Right cardiac atrium (tissue), 5 donors: Measurements from ENCODE around the gene POTEC. TPM values are rescaled to one million over a fixed set of nuclear protein-coding genes. Genes with fewer than 3 reads are reported as not detected.
"Not testable (repeated sequence)": the region's sequence is repeated elsewhere in the genome, so short reads cannot be mapped to it uniquely, and the experiment has no call there.

Experiments used
- ATAC-seq, 2 donors: fragments of 200-7000 bp; cut with Tn5 transposase; one replicate each; pipeline versions ENCODE4 v1.8.0 to v1.9.1; 2020; ENCODE audit warnings: moderate library complexity in 2 of 2, mild to moderate bottlenecking in 1 of 2
- DNase-seq, 3 donors: peaks; one replicate each; pipeline ENCODE4 v3.0.0-alpha.2; 2020
- H3K27ac ChIP-seq: one replicate; pipeline ENCODE4 v1.5.1; 2013; ENCODE audit warnings: mild to moderate bottlenecking, low read length, control low read depth, moderate library complexity
- H3K27me3 ChIP-seq: one replicate; pipeline ENCODE4 v1.6.1; 2013; ENCODE audit not compliant: control insufficient read depth, insufficient read depth
- H3K4me1 ChIP-seq: one replicate; pipeline ENCODE4 v1.6.1; 2013; ENCODE audit warnings: low read length; ENCODE audit not compliant: control insufficient read depth, insufficient read depth
- H3K4me3 ChIP-seq: one replicate; pipeline ENCODE4 v1.5.1; 2013; ENCODE audit warnings: low read length, control low read depth
- H3K9me3 ChIP-seq: one replicate; pipeline ENCODE4 v1.6.1; 2013; ENCODE audit warnings: low read length; ENCODE audit not compliant: control insufficient read depth
- WGBS: extraction: QIAGEN DNeasy Blood & Tissue Kit; methylation state at CpG from one replicate; pipeline ENCODE4 v1.1.7; 2013; 5-methylcytosine and 5-hydroxymethylcytosine counted together
- intact Hi-C, 4 donors: fragments of 100-400 bp; cut with DNase I; formaldehyde crosslinking; loops; one replicate each; pipeline versions ENCODE4 v1.11.0 to v1.14.0; 2022 to 2023
- polyA plus RNA-seq: library from polyadenylated mRNA; stranded (reverse); fragments of 200-250 nt; gene quantifications from one replicate; pipeline ENCODE4 v1.2.3, GENCODE V29; 2013
- total RNA-seq, 4 donors: library from RNA; stranded (reverse); fragmentation: NEBNext Ultra II Directional; extraction: Animal tissue kit (Norgen Biotek cat#: 25700); gene quantifications; one replicate each; pipeline ENCODE4 v1.2.1, GENCODE V29; 2021
- donor health status: healthy with polysubstance abuse.
- donor health status: DM: no; HTN: yes; CAD: no.
- donor health status: DM: no; HTN: no; CAD: no.
- donor health status: DM: no; HTN: yes; CAD: no; lungs with severe emphysema.
- donor health status: DM: yes; HTN: yes; CAD: no.

The POTEC gene
- total and polyA plus RNA-seq, 5 donors = not detected

- DNase-seq, H3K27me3 ChIP-seq, intact Hi-C loops, H3K27ac ChIP-seq, H3K4me3 ChIP-seq, ATAC-seq, H3K4me1 ChIP-seq, H3K9me3 ChIP-seq: not testable (repeated sequence)
- WGBS = 93% methylated on average over 15 of the region's 15 CpGs
Observed at GRCh38 chr18:14475520-14475919, 67.9 kb downstream of the POTEC start.

DNA sequence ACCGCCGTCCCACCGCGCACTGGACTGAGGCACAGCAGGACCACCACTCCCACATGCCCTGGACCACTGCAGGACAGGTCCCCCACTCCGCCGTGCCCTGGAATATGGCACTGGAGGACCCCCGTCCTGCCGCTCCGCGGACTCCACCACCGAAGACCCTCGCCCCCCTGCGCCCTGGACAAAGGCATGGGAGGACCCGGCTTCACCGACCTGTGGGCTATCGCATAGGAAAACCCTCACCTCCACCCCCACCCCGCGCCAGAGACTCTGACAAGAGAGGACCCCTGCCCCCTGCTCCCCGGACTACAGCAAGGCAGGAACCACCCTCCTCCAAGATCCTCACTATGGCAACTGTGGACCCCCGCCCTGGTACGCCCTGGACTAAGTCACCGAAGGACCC is 68.6 kb downstream of the POTEC start:
- DNase-seq, H3K4me1 ChIP-seq, ATAC-seq, H3K27ac ChIP-seq, H3K9me3 ChIP-seq, H3K4me3 ChIP-seq, intact Hi-C loops, H3K27me3 ChIP-seq: not testable (repeated sequence)
- WGBS = 97% methylated on average over 18 of the region's 22 CpGs

GRCh38 chr18:14474007-14474720 is 69.2 kb downstream of the POTEC start:
- ATAC-seq, H3K9me3 ChIP-seq, H3K4me3 ChIP-seq, H3K4me1 ChIP-seq, H3K27ac ChIP-seq, H3K27me3 ChIP-seq, intact Hi-C loops: not testable (repeated sequence)
- DNase-seq = peak in 1 of 3 donors; percentile 44
- WGBS = 91% methylated on average over 34 of the region's 38 CpGs

DNA sequence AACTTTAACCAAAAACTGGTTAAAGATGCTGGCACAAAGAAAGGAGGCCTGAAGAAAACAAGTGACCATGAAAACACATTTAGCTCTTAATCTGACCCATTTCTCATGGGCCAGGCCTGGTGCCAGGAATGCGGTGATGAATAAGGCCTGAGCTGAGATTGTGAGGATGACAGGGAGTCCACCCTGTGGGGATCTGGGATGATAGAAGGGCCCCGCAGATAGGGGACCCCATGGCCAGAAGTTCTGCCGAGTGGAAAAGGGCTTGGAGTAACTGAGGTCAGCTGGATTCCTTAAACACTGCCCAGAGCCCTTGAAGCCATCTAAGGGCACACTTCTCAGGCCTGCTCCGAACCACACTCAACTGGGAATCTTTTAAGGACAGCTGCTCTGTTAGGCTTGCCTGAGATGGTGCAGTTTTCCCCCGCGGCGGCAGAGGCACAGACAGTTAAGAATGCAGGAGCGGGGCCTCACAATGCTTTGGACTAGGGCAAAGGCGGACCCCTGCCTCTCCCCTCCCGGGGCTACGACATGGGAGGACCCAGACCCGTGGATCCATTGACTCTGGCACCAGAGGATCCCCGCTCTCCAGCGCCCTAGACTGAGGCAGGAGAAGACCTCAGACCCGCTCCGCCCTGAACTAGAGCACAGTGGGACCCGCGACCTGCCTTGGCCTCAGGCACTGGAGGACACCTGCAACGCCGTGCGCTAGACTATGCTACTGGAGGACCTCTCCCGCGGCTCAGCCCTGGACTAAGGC is 70.0 kb downstream of the POTEC start:
- H3K4me1 ChIP-seq, H3K27ac ChIP-seq, H3K4me3 ChIP-seq, intact Hi-C loops, ATAC-seq, H3K9me3 ChIP-seq, H3K27me3 ChIP-seq: not testable (repeated sequence)
- peak in 1 of 3 donors; percentile 38 for DNase-seq
- WGBS = 94% methylated on average over 23 of the region's 23 CpGs

GRCh38 chr18:14471286-14471685 is 72.1 kb downstream of the POTEC start:
- H3K9me3 ChIP-seq, H3K27me3 ChIP-seq, intact Hi-C loops, H3K4me1 ChIP-seq, ATAC-seq, DNase-seq, H3K27ac ChIP-seq, H3K4me3 ChIP-seq: not testable (repeated sequence)
- WGBS = 69% methylated on average over 3 of the region's 3 CpGs

- H3K4me3 ChIP-seq, H3K27me3 ChIP-seq, H3K27ac ChIP-seq, DNase-seq, intact Hi-C loops, ATAC-seq, H3K9me3 ChIP-seq, H3K4me1 ChIP-seq: not testable (repeated sequence)
- 57% methylated on average over 3 of the region's 3 CpGs for WGBS
Observed at GRCh38 chr18:14470446-14470845, 73.0 kb downstream of the POTEC start.

- ATAC-seq, H3K27me3 ChIP-seq, H3K27ac ChIP-seq, H3K4me1 ChIP-seq, H3K4me3 ChIP-seq, intact Hi-C loops, DNase-seq, H3K9me3 ChIP-seq: not testable (repeated sequence)
Observed at GRCh38 chr18:14470046-14470445, 73.4 kb downstream of the POTEC start.

DNA sequence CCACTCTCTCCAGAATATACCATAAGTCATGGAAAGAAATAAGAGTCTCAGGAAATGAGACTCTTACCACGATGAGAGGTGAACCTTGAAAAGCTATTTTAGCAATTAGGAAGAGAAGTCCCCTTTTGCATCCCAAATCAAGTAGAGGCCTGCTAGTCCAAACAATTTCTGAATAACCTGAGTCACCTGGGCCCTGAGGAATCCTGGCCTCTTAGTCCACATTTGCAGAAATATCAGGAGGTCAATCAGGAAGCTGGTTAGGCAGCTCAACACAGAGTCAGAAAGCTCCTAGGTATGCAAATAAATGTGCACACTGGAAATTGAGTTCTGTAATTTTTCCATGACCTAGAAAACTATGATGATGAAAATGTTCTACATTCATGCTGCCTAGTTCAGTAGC is 77.4 kb downstream of the POTEC start:
- H3K27me3 ChIP-seq, H3K4me3 ChIP-seq, H3K27ac ChIP-seq, DNase-seq, H3K4me1 ChIP-seq, ATAC-seq, intact Hi-C loops, H3K9me3 ChIP-seq: not testable (repeated sequence)
- 77% methylated on average over 1 of the region's 1 CpG for WGBS

Other genes starting within 250 kb of the POTEC start
- not detected for gene ANKRD30B, start 204.6 kb upstream of the POTEC start, total RNA-seq
- gene ANKRD30B, start 204.6 kb upstream of the POTEC start, polyA plus RNA-seq = not detected